Effector memory CD8-positive, alpha-beta T cell (primary cell): ENCODE data around the gene SH3RF3.

Source experiments
- ATAC-seq: fragments of 150-1000 bp; cut with Tn5 transposase; replicated peaks from 2 replicates; pipeline ENCODE4 v1.10.0; 2021; ENCODE audit warnings: mild to moderate bottlenecking, moderate library complexity
- DNase-seq, 3 experiments: peaks; one replicate each; pipeline ENCODE4 v3.0.0; 2021
- H3K27ac Mint-ChIP-seq, 2 donors: one replicate each; pipeline ENCODE4 v1.8.0; 2022; ENCODE audit warnings: mild to moderate bottlenecking in 2 of 2, mixed read lengths in 2 of 2, moderate library complexity in 2 of 2
- H3K27me3 Mint-ChIP-seq, 2 donors: one replicate each; pipeline ENCODE4 v1.8.0; 2022; ENCODE audit warnings: mixed read lengths in 2 of 2
- H3K36me3 Mint-ChIP-seq: one replicate; pipeline ENCODE4 v1.8.0; 2022; ENCODE audit warnings: mild to moderate bottlenecking, moderate library complexity, mixed read lengths; ENCODE audit not compliant: insufficient read depth
- H3K4me1 Mint-ChIP-seq, 2 donors: one replicate each; pipeline ENCODE4 v1.8.0; 2022; ENCODE audit warnings: low read depth in 2 of 2, mixed read lengths in 2 of 2
- H3K4me3 Mint-ChIP-seq, 2 donors: one replicate each; pipeline ENCODE4 v1.8.0; 2022; ENCODE audit warnings: mild to moderate bottlenecking in 2 of 2, mixed read lengths in 2 of 2, moderate library complexity in 2 of 2
- H3K9me3 Mint-ChIP-seq, 2 donors: one replicate each; pipeline ENCODE4 v1.8.0; 2022; ENCODE audit warnings: mixed read lengths in 2 of 2

Gene SH3RF3

DNA sequence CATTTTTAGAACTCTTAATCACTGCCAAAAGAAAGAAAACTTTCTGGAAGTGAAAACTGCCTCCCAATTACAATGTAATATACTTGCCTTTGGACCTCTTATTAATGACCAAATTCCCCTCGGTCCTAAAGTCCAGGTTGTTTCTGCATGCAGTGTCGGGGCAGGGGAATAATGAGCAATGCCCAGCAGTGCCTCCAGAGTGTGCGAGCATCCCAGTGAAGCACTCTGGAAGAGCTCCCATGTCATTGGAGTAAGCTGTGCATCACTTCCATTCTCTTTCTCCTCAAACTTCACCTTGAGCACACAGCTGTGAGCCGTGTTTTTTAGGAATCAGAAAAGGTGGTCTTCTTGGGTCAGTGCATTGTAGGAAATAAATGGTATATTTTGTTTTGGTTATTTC lies 107.1 kb downstream of the SH3RF3 start:
- DNase-seq (no peak), ATAC-seq (no peak)
- peaks cover 7 to 12% of the 10 kb centered on the region in 2 donors for H3K4me1 Mint-ChIP-seq

DNA sequence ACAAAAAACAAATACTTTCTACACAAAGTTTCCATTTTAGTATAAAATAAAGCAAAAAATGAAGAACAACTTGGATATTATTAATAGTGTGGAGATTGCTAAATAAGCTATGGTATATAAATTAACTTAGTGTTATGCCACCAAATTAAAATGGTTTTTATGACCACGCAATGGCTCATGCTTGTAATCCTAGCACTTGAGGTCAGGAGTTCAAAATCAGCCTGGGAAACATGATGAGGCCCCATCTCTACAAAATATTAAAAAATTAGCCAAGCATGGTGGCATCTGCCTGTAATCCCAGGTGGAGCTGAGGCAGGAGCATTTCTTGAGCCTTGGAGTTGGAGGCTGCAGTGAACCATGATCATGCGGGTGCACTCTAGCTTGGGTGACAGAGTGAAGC lies 108.8 kb downstream of the SH3RF3 start:
- Mint-ChIP-seq H3K4me1 (peaks cover 7 to 12% of the 10 kb centered on the region in 2 donors), H3K4me3 (no peak overlapping the region), H3K27me3 (peaks cover 16 to 28% of the 10 kb centered on the region in 2 donors), H3K9me3 (no peaks in the 10 kb centered on the region), H3K27ac (no peak overlapping the region), H3K36me3 (no peaks in the 10 kb centered on the region)
- no peak for ATAC-seq
- no peak for DNase-seq

More for the DNA sequence above, 107.1 kb downstream of the SH3RF3 start:
- Mint-ChIP-seq H3K27ac (no peak overlapping the region), H3K4me3 (no peak overlapping the region), H3K36me3 (no peaks in the 10 kb centered on the region), H3K27me3 (peaks cover 32 to 45% of the 10 kb centered on the region in 2 donors), H3K9me3 (no peaks in the 10 kb centered on the region)

DNA sequence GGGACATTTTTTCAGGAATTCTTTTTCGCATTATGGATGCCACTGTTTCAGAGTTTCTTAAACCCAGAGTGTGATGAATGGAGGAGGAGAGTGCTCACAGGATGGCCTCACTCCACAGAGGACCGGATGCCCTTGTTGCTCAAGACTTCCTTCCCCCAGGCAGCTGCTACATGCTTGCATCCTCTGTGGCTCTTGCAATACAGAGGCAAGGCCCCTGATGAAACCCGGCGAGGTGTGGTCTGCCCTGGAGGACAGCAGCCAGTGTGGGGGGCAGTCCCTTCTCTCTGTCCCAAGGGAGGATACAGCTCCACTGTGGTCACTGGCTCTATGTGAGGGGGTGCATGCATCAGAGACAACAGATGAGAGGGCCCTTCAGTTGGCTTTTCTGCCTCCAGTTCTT lies 109.6 kb downstream of the SH3RF3 start:
- Mint-ChIP-seq H3K36me3 (no peaks in the 10 kb centered on the region), H3K27ac (peak overlapping the region in 1 of 2 donors; percentile 47), H3K27me3 (peaks cover 8 to 21% of the 10 kb centered on the region in 2 donors), H3K4me3 (peak overlapping the region in 1 of 2 donors; percentile 61), H3K9me3 (no peaks in the 10 kb centered on the region), H3K4me1 (peaks cover 7 to 12% of the 10 kb centered on the region in 2 donors)
- ATAC-seq (peak; percentile 99), DNase-seq (peak in 2 of 3 experiments; percentile 23 to 27)

DNA sequence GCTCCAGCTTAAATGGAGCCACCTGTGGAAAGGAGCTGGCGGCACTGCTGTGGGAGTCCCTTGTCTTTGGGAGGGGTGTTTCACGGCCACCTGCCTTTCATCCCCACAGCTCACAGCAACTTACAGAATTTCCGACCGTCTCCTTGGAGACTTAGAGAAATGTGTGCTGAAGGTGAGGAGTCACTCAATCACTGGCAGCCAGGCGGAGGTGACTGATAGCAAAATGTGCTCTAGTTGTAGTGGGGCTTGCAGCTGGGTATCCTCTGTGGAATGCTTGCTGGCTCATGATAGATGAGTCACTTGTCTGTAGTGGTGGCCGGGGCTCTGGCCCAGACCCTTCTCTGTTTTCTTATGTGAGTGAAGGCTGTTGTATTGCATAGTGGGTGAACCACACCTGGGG lies 110.7 kb downstream of the SH3RF3 start:
- Mint-ChIP-seq H3K36me3 (no peaks in the 10 kb centered on the region), H3K27ac (no peak overlapping the region), H3K9me3 (no peaks in the 10 kb centered on the region), H3K27me3 (peaks cover 6 to 12% of the 10 kb centered on the region in 2 donors), H3K4me1 (peaks cover 7 to 12% of the 10 kb centered on the region in 2 donors), H3K4me3 (no peak overlapping the region)
- no peak for DNase-seq
- ATAC-seq, result no peak

DNA sequence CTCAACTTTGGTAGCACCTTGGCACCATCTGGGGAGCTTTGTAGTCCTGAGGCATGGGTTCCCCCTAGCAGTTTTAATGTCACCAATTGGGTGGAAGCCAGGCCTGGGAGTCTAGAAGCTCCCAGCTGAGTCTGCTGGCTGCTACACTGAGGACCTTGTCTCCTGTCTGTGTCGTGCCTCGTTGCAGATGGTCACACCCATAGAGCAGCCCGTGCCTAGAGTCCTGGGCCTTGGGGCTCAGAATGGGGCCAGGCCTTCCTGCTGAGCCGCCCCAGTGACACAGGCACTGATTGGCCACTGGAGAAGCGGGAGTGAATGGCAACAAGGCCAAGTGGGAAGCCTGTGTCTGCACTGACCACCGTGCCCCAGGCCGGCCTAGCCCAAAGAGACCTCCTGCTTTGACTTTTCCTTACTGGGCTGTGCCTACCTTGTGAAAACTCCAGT lies 113.2 kb downstream of the SH3RF3 start:
- Mint-ChIP-seq H3K4me1 (peaks cover 5 to 7% of the 10 kb centered on the region in 2 donors), H3K36me3 (no peaks in the 10 kb centered on the region), H3K4me3 (no peak overlapping the region), H3K9me3 (no peaks in the 10 kb centered on the region), H3K27me3 (no peaks in the 10 kb centered on the region), H3K27ac (no peak overlapping the region)
- DNase-seq, result no peak
- no peak for ATAC-seq

DNA sequence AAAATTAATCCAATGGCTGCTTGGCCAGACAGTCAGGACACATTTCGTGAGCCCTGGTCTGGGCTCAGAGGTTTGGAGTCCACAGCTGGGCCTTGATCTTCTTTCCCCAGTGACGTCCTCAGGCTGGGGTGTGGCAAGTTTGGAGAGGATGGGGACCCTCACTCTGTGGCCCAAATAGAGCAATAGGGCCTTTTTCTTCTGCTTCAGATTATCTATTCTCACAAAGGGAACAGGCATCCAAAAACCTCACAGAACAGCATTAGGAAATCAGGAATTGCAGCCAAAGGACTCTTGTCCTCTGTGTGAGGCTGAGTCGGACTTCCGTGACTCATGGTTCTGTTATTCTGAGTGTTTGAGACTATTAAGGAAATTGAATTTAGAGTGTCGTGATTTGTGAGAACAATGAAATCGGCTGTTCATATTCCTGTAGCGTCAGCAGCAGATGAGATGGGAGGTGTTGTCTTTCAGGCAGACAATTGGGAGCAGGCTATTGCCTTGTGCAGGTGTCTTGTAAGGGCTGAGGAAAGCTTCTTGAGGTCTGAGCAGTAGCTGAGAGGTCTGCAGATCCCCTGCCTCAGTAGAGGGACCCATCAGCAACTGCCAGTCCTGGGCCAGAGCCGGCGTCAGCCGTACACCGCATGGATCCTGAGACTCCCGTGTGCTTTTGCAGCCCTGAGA lies 113.8 kb downstream of the SH3RF3 start:
- H3K4me1 Mint-ChIP-seq, result peaks cover 7 to 10% of the 10 kb centered on the region in 2 donors
- no peaks in the 10 kb centered on the region for H3K9me3 Mint-ChIP-seq

DNA sequence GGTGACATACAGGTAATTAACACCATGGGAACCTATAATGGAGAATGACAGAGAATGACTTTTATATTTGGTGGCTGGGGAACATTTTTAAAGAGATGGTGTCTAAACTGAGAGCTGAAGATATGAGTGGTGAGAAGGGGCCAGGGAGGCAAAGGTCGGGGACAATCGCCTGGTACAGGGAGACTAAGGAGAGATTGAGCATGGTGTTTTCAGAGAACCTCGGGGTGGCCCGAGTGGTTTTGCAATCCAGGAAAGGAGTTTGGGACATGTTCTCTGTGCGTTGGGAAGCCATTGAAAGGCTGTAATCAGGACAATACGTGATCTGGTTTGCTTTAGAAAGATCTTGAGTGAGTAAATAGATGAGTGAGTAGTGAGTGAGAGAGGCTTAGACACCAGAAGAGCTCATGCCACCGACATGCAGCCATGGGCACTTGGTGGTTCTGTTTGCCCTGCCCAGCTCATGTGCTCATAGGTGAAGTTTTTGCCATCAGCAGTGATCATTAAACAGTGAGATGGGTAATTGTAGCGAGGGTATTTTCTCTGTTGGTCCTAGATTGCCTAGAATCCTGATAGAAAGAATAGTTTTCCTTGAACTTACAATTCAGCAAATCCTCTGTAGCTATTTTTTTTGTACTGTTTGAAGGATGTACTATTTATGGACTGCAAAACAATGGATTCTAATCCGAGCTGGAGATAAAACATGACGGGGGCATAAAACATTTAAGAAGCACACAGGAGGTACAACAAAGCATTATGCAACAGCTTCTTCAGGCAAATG lies 114.7 kb downstream of the SH3RF3 start:
- H3K27me3 Mint-ChIP-seq, result peaks cover 0 to 5% of the 10 kb centered on the region in 2 donors
- no peaks in the 10 kb centered on the region for H3K9me3 Mint-ChIP-seq
- DNase-seq (no peak), ATAC-seq (no peak)
- peaks cover 1 to 5% of the 10 kb centered on the region in 2 donors for H3K4me1 Mint-ChIP-seq
- H3K4me3 Mint-ChIP-seq, result no peak overlapping the region
- no peak overlapping the region for H3K27ac Mint-ChIP-seq
- no peaks in the 10 kb centered on the region for H3K36me3 Mint-ChIP-seq

More for the DNA sequence above, 113.8 kb downstream of the SH3RF3 start:
- no peak overlapping the region for H3K27ac Mint-ChIP-seq
- H3K27me3 Mint-ChIP-seq, result peaks cover 0 to 5% of the 10 kb centered on the region in 2 donors
- no peak overlapping the region for H3K4me3 Mint-ChIP-seq
- H3K36me3 Mint-ChIP-seq, result no peaks in the 10 kb centered on the region
- ATAC-seq (no peak), DNase-seq (no peak)

DNA sequence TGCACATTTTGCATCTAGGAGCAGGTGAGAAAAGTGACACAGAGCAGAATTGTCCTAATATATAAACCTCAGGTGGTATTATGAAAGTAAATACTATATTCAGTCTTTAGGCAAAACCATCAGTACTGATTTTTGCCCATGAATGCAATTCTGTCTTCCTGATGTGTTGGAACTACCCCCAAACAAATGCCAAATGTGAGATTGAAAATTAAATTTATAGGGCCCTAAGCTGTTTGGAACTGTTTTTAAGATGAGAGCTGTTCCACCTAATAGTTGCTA lies 115.2 kb downstream of the SH3RF3 start:
- no peak overlapping the region for H3K27ac Mint-ChIP-seq
- H3K4me1 Mint-ChIP-seq, result peaks cover 0 to 4% of the 10 kb centered on the region in 2 donors
- DNase-seq (no peak), ATAC-seq (no peak)
- H3K36me3 Mint-ChIP-seq, result no peaks in the 10 kb centered on the region
- H3K9me3 Mint-ChIP-seq, result no peaks in the 10 kb centered on the region
- peaks cover 0 to 5% of the 10 kb centered on the region in 2 donors for H3K27me3 Mint-ChIP-seq
- H3K4me3 Mint-ChIP-seq, result no peak overlapping the region

DNA sequence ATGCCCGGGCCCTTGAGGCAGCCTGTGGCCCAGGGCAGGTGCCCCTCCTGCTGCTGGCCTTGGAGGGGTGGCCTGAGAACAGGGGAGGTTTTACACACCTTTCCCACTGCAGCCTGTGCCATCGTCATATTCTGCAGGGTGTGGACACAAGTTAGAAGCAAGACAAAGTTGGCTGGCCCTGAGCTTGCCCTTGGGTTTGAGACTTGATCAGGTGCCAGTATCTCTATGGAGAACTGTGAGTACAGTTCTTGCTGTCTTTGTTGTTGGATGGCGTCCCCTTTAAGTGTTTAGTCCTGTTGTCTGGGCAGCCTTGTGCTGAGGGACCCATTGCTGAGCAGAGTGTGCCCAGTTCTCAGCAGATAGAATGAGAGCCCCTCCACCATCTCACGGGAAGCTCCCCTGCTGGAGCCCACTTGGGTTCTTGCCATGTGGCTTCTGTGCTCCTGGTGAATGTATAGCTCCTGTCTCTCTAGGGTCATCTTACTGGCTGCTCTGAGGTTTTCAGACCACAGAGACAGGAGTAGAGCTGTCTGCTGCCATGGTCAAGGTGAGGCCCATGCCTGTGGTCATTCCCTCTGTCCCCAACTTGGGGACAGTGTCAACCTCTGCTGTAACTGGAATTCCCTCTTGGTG lies 115.9 kb downstream of the SH3RF3 start:
- peaks cover 0 to 5% of the 10 kb centered on the region in 2 donors for H3K27me3 Mint-ChIP-seq
- ATAC-seq (no peak), DNase-seq (no peak)
- H3K27ac Mint-ChIP-seq, result no peak overlapping the region
- no peaks in the 10 kb centered on the region for H3K36me3 Mint-ChIP-seq
- H3K4me1 Mint-ChIP-seq, result peaks cover 0 to 4% of the 10 kb centered on the region in 2 donors
- no peak overlapping the region for H3K4me3 Mint-ChIP-seq
- no peaks in the 10 kb centered on the region for H3K9me3 Mint-ChIP-seq

DNA sequence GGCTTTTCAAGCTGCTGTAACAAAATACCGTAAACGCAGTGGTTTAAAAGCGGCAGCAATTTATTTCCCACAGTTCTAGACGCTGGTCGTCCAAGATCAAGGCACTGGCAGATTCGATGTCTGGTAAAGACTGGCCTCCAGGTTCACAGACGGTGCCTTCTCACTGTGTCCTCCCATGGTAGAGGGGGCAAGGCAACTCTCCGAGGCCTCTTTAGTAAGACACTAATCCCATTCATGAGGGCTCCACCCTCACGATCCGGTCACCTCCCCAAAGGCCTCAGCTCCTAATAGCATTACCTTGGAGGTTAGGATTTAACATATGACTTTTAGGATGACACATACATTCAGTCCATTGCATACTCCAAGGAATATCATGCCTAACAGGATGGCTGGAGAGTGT lies 117.2 kb downstream of the SH3RF3 start:
- H3K27me3 Mint-ChIP-seq, result peaks cover 0 to 5% of the 10 kb centered on the region in 2 donors

DNA sequence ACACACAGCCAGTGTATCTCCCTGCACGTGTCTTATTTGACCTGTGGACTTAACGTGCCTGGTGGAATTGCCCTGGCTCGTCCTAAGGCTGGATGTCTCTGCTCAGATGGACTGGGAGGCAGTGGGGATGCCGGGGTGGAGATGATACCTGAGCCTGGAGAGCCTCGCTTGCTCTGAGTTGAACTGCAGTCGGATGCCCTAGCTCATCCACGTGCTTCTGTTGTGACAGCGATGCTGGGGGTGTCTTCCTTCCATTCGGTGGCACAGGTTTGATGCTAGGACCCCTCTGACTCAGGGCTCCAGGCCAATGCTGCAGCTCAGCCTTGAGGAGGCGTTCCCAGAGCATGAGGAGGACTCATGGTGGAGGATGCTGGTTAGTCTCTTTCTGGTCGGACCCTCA lies 117.6 kb downstream of the SH3RF3 start:
- Mint-ChIP-seq H3K27ac (no peak overlapping the region), H3K4me1 (peaks cover 0 to 4% of the 10 kb centered on the region in 2 donors), H3K36me3 (no peaks in the 10 kb centered on the region), H3K9me3 (no peaks in the 10 kb centered on the region), H3K27me3 (peaks cover 0 to 5% of the 10 kb centered on the region in 2 donors), H3K4me3 (no peak overlapping the region)
- DNase-seq (no peak), ATAC-seq (no peak)

More for the DNA sequence above, 117.2 kb downstream of the SH3RF3 start:
- no peak for DNase-seq
- Mint-ChIP-seq H3K4me3 (no peak overlapping the region), H3K9me3 (no peaks in the 10 kb centered on the region), H3K36me3 (no peaks in the 10 kb centered on the region), H3K27ac (no peak overlapping the region), H3K4me1 (peaks cover 0 to 4% of the 10 kb centered on the region in 2 donors)
- no peak for ATAC-seq

DNA sequence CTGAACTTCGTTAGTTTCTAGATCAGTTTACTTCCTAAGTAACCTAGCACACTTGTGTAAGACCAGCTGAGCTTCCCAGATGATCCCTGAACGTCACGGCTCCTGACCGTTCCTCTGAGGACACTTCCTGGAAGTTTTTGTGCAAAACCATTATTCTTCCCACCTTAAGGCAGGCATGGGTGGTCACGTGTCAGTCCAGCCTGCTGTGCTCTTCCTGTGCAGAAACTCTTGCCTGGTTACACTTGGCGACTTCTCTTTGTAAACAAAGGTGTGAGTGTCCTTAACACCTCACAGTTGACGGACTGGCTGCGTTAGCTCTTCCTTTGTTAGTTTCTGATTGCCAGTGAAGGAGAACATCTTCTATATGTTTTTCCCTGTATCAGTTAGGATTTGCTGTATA lies 118.3 kb downstream of the SH3RF3 start:
- Mint-ChIP-seq H3K27me3 (peaks cover 0 to 5% of the 10 kb centered on the region in 2 donors), H3K4me1 (peaks cover 0 to 4% of the 10 kb centered on the region in 2 donors), H3K36me3 (no peaks in the 10 kb centered on the region), H3K9me3 (no peaks in the 10 kb centered on the region), H3K27ac (no peak overlapping the region), H3K4me3 (no peak overlapping the region)
- ATAC-seq (no peak), DNase-seq (no peak)

DNA sequence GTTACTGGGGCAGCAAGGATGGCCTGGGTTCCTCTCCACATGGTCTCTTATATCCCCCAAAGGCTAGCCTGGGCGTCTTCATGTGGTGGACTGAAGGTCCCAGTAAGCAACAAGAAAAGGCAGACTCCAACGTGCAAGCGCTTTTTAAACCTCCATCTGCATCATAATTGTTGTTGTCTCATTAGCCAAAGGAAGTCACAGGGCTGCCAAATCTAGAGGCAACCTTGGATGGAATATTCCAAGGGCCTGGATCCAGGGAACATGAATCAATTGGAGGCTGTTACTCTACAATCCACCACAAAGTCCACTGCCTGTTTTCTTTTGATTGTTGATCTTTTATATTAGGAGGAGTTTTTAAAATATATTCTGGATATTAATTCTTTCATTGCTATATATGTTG lies 118.8 kb downstream of the SH3RF3 start:
- Mint-ChIP-seq H3K4me1 (peaks cover 0 to 4% of the 10 kb centered on the region in 2 donors), H3K27ac (no peak overlapping the region)
- DNase-seq, result no peak

More for the DNA sequence above, 118.8 kb downstream of the SH3RF3 start:
- peaks cover 0 to 5% of the 10 kb centered on the region in 2 donors for H3K27me3 Mint-ChIP-seq
- H3K9me3 Mint-ChIP-seq, result no peaks in the 10 kb centered on the region
- no peak overlapping the region for H3K4me3 Mint-ChIP-seq
- ATAC-seq, result no peak
- no peaks in the 10 kb centered on the region for H3K36me3 Mint-ChIP-seq
